ENCODE measurements around the gene FAF2. TPM values are rescaled to one million over a fixed set of nuclear protein-coding genes. Genes with fewer than 3 reads are reported as not detected.

Gene FAF2
- total RNA-seq, 1 experiment from 2014 or later: 44.4 TPM

DNA sequence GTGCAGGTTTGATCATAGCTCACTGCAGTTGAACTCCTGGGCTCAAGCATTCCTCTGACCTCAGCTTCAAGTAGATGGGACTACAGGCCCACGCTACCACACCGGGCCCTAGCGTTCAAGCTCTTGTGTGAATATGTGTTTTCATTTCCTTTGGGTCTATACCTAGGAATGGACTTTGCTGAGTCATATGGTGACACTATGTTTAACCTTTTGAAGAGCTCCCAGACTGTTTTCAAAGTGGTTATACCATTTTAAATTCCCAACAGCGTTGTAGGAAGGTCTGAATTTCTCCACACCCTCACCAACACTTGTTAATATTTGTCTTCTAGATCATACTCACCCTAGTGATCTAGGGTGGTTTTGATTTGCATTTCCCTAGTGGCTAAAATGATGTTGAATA is 33.5 kb downstream of the FAF2 start:
- no peak overlapping the region for H3K9ac ChIP-seq (ENCODE audit: extremely low read depth, insufficient read length, low read length)
- H3K9me3 Mint-ChIP-seq: no peaks in the 10 kb centered on the region
- no peak overlapping the region for H3K27ac Mint-ChIP-seq
- peaks cover 8% of the 10 kb centered on the region for H3K79me1 ChIP-seq (ENCODE audit: insufficient read depth, low read depth, low read length, poor library complexity, severe bottlenecking)
- H3K27me3 ChIP-seq (ENCODE audit: insufficient read depth, low read length): no peaks in the 10 kb centered on the region
- H3K9me3 ChIP-seq (ENCODE audit: control insufficient read depth, low read depth, low read length): no peaks in the 10 kb centered on the region
- no peak overlapping the region for H3K4me2 ChIP-seq (ENCODE audit: insufficient read depth, insufficient read length, low read length)
- WGBS (ENCODE audit: extremely low coverage, insufficient read length, low lambda C conversion rate): no CpG with 5 or more reads among the region's 4 CpGs
- no peak overlapping the region for H2BK12ac ChIP-seq (ENCODE audit: insufficient read length, low read depth, low read length)
- peaks cover 10 to 56% (median 35%) of the 10 kb centered on the region in 3 experiments; a peak in 6 of 7 replicates for H3K36me3 Mint-ChIP-seq (ENCODE audit: insufficient read depth in 1 of 3, low read depth in 3 of 3)
- H3K4me3 Mint-ChIP-seq: no peak overlapping the region
- H4K20me1 ChIP-seq (ENCODE audit: control insufficient read depth, insufficient read depth, insufficient read length): no peaks in the 10 kb centered on the region
- H4K8ac ChIP-seq (replicated peaks; ENCODE audit: insufficient read length, low read depth, low read length): no peak overlapping the region
- H2AFZ ChIP-seq (ENCODE audit: low read length): no peak overlapping the region
- H3K56ac ChIP-seq (ENCODE audit: insufficient read length, low read depth, low read length): no peak overlapping the region
- no peak overlapping the region for H2BK15ac ChIP-seq (ENCODE audit: low read depth, low read length)
- TF ChIP-seq, protein P1, sequence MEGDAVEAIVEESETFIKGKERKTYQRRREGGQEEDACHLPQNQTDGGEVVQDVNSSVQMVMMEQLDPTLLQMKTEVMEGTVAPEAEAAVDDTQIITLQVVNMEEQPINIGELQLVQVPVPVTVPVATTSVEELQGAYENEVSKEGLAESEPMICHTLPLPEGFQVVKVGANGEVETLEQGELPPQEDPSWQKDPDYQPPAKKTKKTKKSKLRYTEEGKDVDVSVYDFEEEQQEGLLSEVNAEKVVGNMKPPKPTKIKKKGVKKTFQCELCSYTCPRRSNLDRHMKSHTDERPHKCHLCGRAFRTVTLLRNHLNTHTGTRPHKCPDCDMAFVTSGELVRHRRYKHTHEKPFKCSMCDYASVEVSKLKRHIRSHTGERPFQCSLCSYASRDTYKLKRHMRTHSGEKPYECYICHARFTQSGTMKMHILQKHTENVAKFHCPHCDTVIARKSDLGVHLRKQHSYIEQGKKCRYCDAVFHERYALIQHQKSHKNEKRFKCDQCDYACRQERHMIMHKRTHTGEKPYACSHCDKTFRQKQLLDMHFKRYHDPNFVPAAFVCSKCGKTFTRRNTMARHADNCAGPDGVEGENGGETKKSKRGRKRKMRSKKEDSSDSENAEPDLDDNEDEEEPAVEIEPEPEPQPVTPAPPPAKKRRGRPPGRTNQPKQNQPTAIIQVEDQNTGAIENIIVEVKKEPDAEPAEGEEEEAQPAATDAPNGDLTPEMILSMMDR (conservative IDR thresholded peaks at IDR 0.05): no peak
- H3K4me1 Mint-ChIP-seq: no peaks in the 10 kb centered on the region
- no peak overlapping the region for H2BK20ac ChIP-seq (ENCODE audit: low read depth, low read length, poor library complexity, severe bottlenecking)
- no peaks in the 10 kb centered on the region for H3K23me2 ChIP-seq (ENCODE audit: insufficient read length, low read depth, low read length, poor library complexity, severe bottlenecking)
- H4K5ac ChIP-seq (ENCODE audit: insufficient read length, low read depth, low read length): no peak overlapping the region
- H4K91ac ChIP-seq (ENCODE audit: insufficient read length, low read depth, low read length): no peak overlapping the region
- H3K14ac ChIP-seq (ENCODE audit: insufficient read depth, low read length): no peak overlapping the region
- no peak overlapping the region for H2BK5ac ChIP-seq (ENCODE audit: insufficient read length, low read length)
- no peak overlapping the region for H3K18ac ChIP-seq (ENCODE audit: insufficient read length, low read depth, low read length)
- no peak overlapping the region for H3K27ac ChIP-seq (ENCODE audit: insufficient read length, low read depth, low read length)
- H3K23ac ChIP-seq (ENCODE audit: insufficient read length, low read depth, low read length): no peak overlapping the region
- no peak overlapping the region for H3K4ac ChIP-seq (ENCODE audit: low read depth, low read length)
- DNase-seq: no peak
- no peaks in the 10 kb centered on the region for H3K4me1 ChIP-seq (ENCODE audit: insufficient read depth, low read length)
- H3K79me2 ChIP-seq (ENCODE audit: insufficient read depth, low read length): no peaks in the 10 kb centered on the region
- H2AK5ac ChIP-seq (ENCODE audit: insufficient read length, low read length): no peak overlapping the region
- no peaks in the 10 kb centered on the region for H3K27me3 Mint-ChIP-seq (ENCODE audit: low read depth)
- H3T11ph ChIP-seq (ENCODE audit: low read length): no peak overlapping the region
- H2BK120ac ChIP-seq (ENCODE audit: low read depth, low read length, poor library complexity, severe bottlenecking): no peak overlapping the region

Data from H9 (cell line).